Measurements from ENCODE around the gene FHOD3.

Gene FHOD3

GRCh38 chr18:36658611-36659010 lies 361.1 kb downstream of the FHOD3 start:
- no peaks in the 10 kb centered on the region for H3K4me1 ChIP-seq (ENCODE audit: control insufficient read depth in 1 of 2, insufficient read depth in 2 of 2, low read length in 2 of 2)
- H3K36me3 ChIP-seq (ENCODE audit: control insufficient read depth in 1 of 2, insufficient read depth in 2 of 2, low read length in 2 of 2), result no peaks in the 10 kb centered on the region
- H3K27me3 ChIP-seq (ENCODE audit: low read depth, low read length), result no peaks in the 10 kb centered on the region
- H3K4me3 ChIP-seq (ENCODE audit: low read depth in 1 of 2, low read length in 2 of 2), result no peak overlapping the region
- no peaks in the 10 kb centered on the region for H3K9me3 ChIP-seq (ENCODE audit: control insufficient read depth in 1 of 2, low read length in 2 of 2)
- H3K27ac ChIP-seq (ENCODE audit: low read length), result no peak overlapping the region

GRCh38 chr18:36660311-36660710 lies 362.8 kb downstream of the FHOD3 start:
- no peaks in the 10 kb centered on the region for H3K4me1 ChIP-seq (ENCODE audit: control insufficient read depth in 1 of 2, insufficient read depth in 2 of 2, low read length in 2 of 2)
- no peaks in the 10 kb centered on the region for H3K36me3 ChIP-seq (ENCODE audit: control insufficient read depth in 1 of 2, insufficient read depth in 2 of 2, low read length in 2 of 2)
- no peak overlapping the region for H3K4me3 ChIP-seq (ENCODE audit: low read depth in 1 of 2, low read length in 2 of 2)
- no peaks in the 10 kb centered on the region for H3K9me3 ChIP-seq (ENCODE audit: control insufficient read depth in 1 of 2, low read length in 2 of 2)
- H3K27ac ChIP-seq (ENCODE audit: low read length), result no peak overlapping the region
- no peaks in the 10 kb centered on the region for H3K27me3 ChIP-seq (ENCODE audit: low read depth, low read length)

- Histone ChIP-seq H3K9me3 (ENCODE audit: control insufficient read depth in 1 of 2, low read length in 2 of 2) (no peaks in the 10 kb centered on the region), H3K27ac (ENCODE audit: low read length) (no peak overlapping the region), H3K4me3 (ENCODE audit: low read depth in 1 of 2, low read length in 2 of 2) (no peak overlapping the region), H3K36me3 (ENCODE audit: control insufficient read depth in 1 of 2, insufficient read depth in 2 of 2, low read length in 2 of 2) (no peaks in the 10 kb centered on the region), H3K27me3 (ENCODE audit: low read depth, low read length) (no peaks in the 10 kb centered on the region), H3K4me1 (ENCODE audit: control insufficient read depth in 1 of 2, insufficient read depth in 2 of 2, low read length in 2 of 2) (no peaks in the 10 kb centered on the region)
These were observed 364.5 kb downstream of the FHOD3 start for GRCh38 chr18:36661999-36662398.

GRCh38 chr18:36663312-36663711 lies 365.8 kb downstream of the FHOD3 start:
- H3K27ac ChIP-seq (ENCODE audit: low read length), result no peak overlapping the region
- H3K4me1 ChIP-seq (ENCODE audit: control insufficient read depth in 1 of 2, insufficient read depth in 2 of 2, low read length in 2 of 2), result no peaks in the 10 kb centered on the region
- no peaks in the 10 kb centered on the region for H3K27me3 ChIP-seq (ENCODE audit: low read depth, low read length)
- no peaks in the 10 kb centered on the region for H3K9me3 ChIP-seq (ENCODE audit: control insufficient read depth in 1 of 2, low read length in 2 of 2)
- H3K36me3 ChIP-seq (ENCODE audit: control insufficient read depth in 1 of 2, insufficient read depth in 2 of 2, low read length in 2 of 2), result no peaks in the 10 kb centered on the region
- no peak overlapping the region for H3K4me3 ChIP-seq (ENCODE audit: low read depth in 1 of 2, low read length in 2 of 2)

GRCh38 chr18:36665952-36666351 lies 368.4 kb downstream of the FHOD3 start:
- Histone ChIP-seq H3K9me3 (ENCODE audit: control insufficient read depth in 1 of 2, low read length in 2 of 2) (no peaks in the 10 kb centered on the region), H3K27ac (ENCODE audit: low read length) (no peak overlapping the region), H3K4me3 (ENCODE audit: low read depth in 1 of 2, low read length in 2 of 2) (no peak overlapping the region), H3K36me3 (ENCODE audit: control insufficient read depth in 1 of 2, insufficient read depth in 2 of 2, low read length in 2 of 2) (no peaks in the 10 kb centered on the region), H3K4me1 (ENCODE audit: control insufficient read depth in 1 of 2, insufficient read depth in 2 of 2, low read length in 2 of 2) (no peaks in the 10 kb centered on the region), H3K27me3 (ENCODE audit: low read depth, low read length) (no peaks in the 10 kb centered on the region)

GRCh38 chr18:36667811-36668210 lies 370.3 kb downstream of the FHOD3 start:
- Histone ChIP-seq H3K36me3 (ENCODE audit: control insufficient read depth in 1 of 2, insufficient read depth in 2 of 2, low read length in 2 of 2) (no peaks in the 10 kb centered on the region), H3K4me1 (ENCODE audit: control insufficient read depth in 1 of 2, insufficient read depth in 2 of 2, low read length in 2 of 2) (no peaks in the 10 kb centered on the region), H3K4me3 (ENCODE audit: low read depth in 1 of 2, low read length in 2 of 2) (no peak overlapping the region), H3K9me3 (ENCODE audit: control insufficient read depth in 1 of 2, low read length in 2 of 2) (no peaks in the 10 kb centered on the region), H3K27ac (ENCODE audit: low read length) (no peak overlapping the region), H3K27me3 (ENCODE audit: low read depth, low read length) (no peaks in the 10 kb centered on the region)

GRCh38 chr18:36668349-36668748 lies 370.8 kb downstream of the FHOD3 start:
- H3K4me3 ChIP-seq (ENCODE audit: low read depth in 1 of 2, low read length in 2 of 2), result no peak overlapping the region
- H3K27ac ChIP-seq (ENCODE audit: low read length), result no peak overlapping the region
- H3K4me1 ChIP-seq (ENCODE audit: control insufficient read depth in 1 of 2, insufficient read depth in 2 of 2, low read length in 2 of 2), result no peaks in the 10 kb centered on the region
- no peaks in the 10 kb centered on the region for H3K36me3 ChIP-seq (ENCODE audit: control insufficient read depth in 1 of 2, insufficient read depth in 2 of 2, low read length in 2 of 2)
- H3K9me3 ChIP-seq (ENCODE audit: control insufficient read depth in 1 of 2, low read length in 2 of 2), result no peaks in the 10 kb centered on the region
- H3K27me3 ChIP-seq (ENCODE audit: low read depth, low read length), result no peaks in the 10 kb centered on the region

- Histone ChIP-seq H3K27ac (ENCODE audit: low read length) (peak overlapping the region; percentile 16), H3K27me3 (ENCODE audit: low read depth, low read length) (no peaks in the 10 kb centered on the region), H3K9me3 (ENCODE audit: control insufficient read depth in 1 of 2, low read length in 2 of 2) (peaks cover 0 to 4% of the 10 kb centered on the region in 2 donors), H3K4me1 (ENCODE audit: control insufficient read depth in 1 of 2, insufficient read depth in 2 of 2, low read length in 2 of 2) (no peaks in the 10 kb centered on the region), H3K36me3 (ENCODE audit: control insufficient read depth in 1 of 2, insufficient read depth in 2 of 2, low read length in 2 of 2) (no peaks in the 10 kb centered on the region), H3K4me3 (ENCODE audit: low read depth in 1 of 2, low read length in 2 of 2) (peak overlapping the region in 1 of 2 donors; percentile 8)
These were observed 375.2 kb downstream of the FHOD3 start for GRCh38 chr18:36672437-36673344.

GRCh38 chr18:36673452-36673851 lies 375.9 kb downstream of the FHOD3 start:
- no peaks in the 10 kb centered on the region for H3K4me1 ChIP-seq (ENCODE audit: control insufficient read depth in 1 of 2, insufficient read depth in 2 of 2, low read length in 2 of 2)
- H3K9me3 ChIP-seq (ENCODE audit: control insufficient read depth in 1 of 2, low read length in 2 of 2), result peaks cover 0 to 4% of the 10 kb centered on the region in 2 donors
- no peaks in the 10 kb centered on the region for H3K36me3 ChIP-seq (ENCODE audit: control insufficient read depth in 1 of 2, insufficient read depth in 2 of 2, low read length in 2 of 2)
- no peak overlapping the region for H3K4me3 ChIP-seq (ENCODE audit: low read depth in 1 of 2, low read length in 2 of 2)
- H3K27me3 ChIP-seq (ENCODE audit: low read depth, low read length), result no peaks in the 10 kb centered on the region
- no peak overlapping the region for H3K27ac ChIP-seq (ENCODE audit: low read length)

GRCh38 chr18:36675076-36675475 lies 377.6 kb downstream of the FHOD3 start:
- H3K27me3 ChIP-seq (ENCODE audit: low read depth, low read length), result no peaks in the 10 kb centered on the region
- H3K36me3 ChIP-seq (ENCODE audit: control insufficient read depth in 1 of 2, insufficient read depth in 2 of 2, low read length in 2 of 2), result no peaks in the 10 kb centered on the region
- H3K4me3 ChIP-seq (ENCODE audit: low read depth in 1 of 2, low read length in 2 of 2), result no peak overlapping the region
- H3K9me3 ChIP-seq (ENCODE audit: control insufficient read depth in 1 of 2, low read length in 2 of 2), result peaks cover 0 to 4% of the 10 kb centered on the region in 2 donors
- no peaks in the 10 kb centered on the region for H3K4me1 ChIP-seq (ENCODE audit: control insufficient read depth in 1 of 2, insufficient read depth in 2 of 2, low read length in 2 of 2)
- no peak overlapping the region for H3K27ac ChIP-seq (ENCODE audit: low read length)

GRCh38 chr18:36675542-36675941 lies 378.0 kb downstream of the FHOD3 start:
- H3K4me1 ChIP-seq (ENCODE audit: control insufficient read depth in 1 of 2, insufficient read depth in 2 of 2, low read length in 2 of 2), result no peaks in the 10 kb centered on the region
- no peaks in the 10 kb centered on the region for H3K27me3 ChIP-seq (ENCODE audit: low read depth, low read length)
- H3K36me3 ChIP-seq (ENCODE audit: control insufficient read depth in 1 of 2, insufficient read depth in 2 of 2, low read length in 2 of 2), result no peaks in the 10 kb centered on the region
- no peak overlapping the region for H3K27ac ChIP-seq (ENCODE audit: low read length)
- peaks cover 0 to 4% of the 10 kb centered on the region in 2 donors for H3K9me3 ChIP-seq (ENCODE audit: control insufficient read depth in 1 of 2, low read length in 2 of 2)
- no peak overlapping the region for H3K4me3 ChIP-seq (ENCODE audit: low read depth in 1 of 2, low read length in 2 of 2)

GRCh38 chr18:36676629-36677028 lies 379.1 kb downstream of the FHOD3 start:
- Histone ChIP-seq H3K9me3 (ENCODE audit: control insufficient read depth in 1 of 2, low read length in 2 of 2) (peaks cover 0 to 4% of the 10 kb centered on the region in 2 donors), H3K27ac (ENCODE audit: low read length) (no peak overlapping the region), H3K4me1 (ENCODE audit: control insufficient read depth in 1 of 2, insufficient read depth in 2 of 2, low read length in 2 of 2) (no peaks in the 10 kb centered on the region), H3K36me3 (ENCODE audit: control insufficient read depth in 1 of 2, insufficient read depth in 2 of 2, low read length in 2 of 2) (no peaks in the 10 kb centered on the region), H3K27me3 (ENCODE audit: low read depth, low read length) (no peaks in the 10 kb centered on the region), H3K4me3 (ENCODE audit: low read depth in 1 of 2, low read length in 2 of 2) (no peak overlapping the region)
